Measurements from ENCODE around the gene CNN2. TPM values are rescaled to one million over a fixed set of nuclear protein-coding genes. Genes with fewer than 3 reads are reported as not detected.

The CNN2 gene
- total and polyA plus RNA-seq, 4 donors, result 10.1 to 38.4 (median 26.8) TPM

DNA sequence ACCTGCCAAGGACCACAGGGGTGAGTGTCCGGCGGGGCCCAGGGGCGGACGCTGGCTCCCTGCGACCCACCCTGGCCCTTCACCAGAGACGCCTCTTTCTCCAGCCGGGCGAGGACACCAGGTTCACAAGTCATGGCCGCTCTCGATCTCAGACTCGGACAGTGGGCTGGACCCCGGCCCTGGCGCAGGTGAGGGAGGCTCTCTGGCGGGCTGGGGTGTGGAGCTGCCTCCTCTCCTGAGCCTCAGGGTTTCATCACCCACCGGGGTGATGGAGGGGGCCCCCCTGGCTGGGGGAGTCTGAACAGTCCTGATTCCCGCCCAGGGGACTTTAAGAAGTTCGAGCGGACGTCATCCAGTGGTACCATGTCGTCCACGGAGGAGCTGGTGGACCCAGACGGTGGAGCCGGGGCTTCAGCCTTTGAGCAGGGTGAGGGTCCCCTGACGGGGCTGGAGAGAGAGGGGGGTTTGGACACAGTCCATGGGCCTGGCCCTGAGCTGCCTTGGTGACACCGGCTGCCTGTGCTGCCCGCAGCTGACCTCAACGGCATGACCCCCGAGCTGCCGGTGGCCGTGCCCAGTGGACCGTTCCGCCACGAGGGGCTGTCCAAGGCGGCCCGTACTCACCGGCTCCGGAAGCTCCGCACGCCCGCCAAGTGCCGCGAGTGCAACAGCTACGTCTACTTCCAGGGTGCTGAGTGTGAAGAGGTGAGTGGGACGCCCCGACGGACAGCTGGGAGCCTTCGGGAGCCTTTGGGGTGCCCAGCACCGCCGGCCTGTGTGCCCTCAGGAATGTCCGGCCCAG lies 54.2 kb downstream of the CNN2 start:
- no peak for TF ChIP-seq YY1 (IDR thresholded peaks at IDR 0.05)
- H3K9me3 ChIP-seq (ENCODE audit: control insufficient read depth in 4 of 4, low read length in 3 of 4), result no peaks in the 10 kb centered on the region
- H3K27ac ChIP-seq (ENCODE audit: low read depth in 1 of 2, low read length in 2 of 2), result no peak overlapping the region
- no peak overlapping the region for H3K4me3 ChIP-seq (ENCODE audit: low read depth in 1 of 3, low read length in 3 of 3)
- no peak overlapping the region for H3K9ac ChIP-seq (ENCODE audit: low read depth in 1 of 2, low read length in 2 of 2)
- no peak for DNase-seq (ENCODE audit: low spot score)
- peaks cover 0 to 3% (median 1%) of the 10 kb centered on the region in 4 donors for H3K36me3 ChIP-seq (ENCODE audit: control insufficient read depth in 4 of 4, insufficient read depth in 3 of 4, low read depth in 1 of 4, low read length in 3 of 4)
- H3K27me3 ChIP-seq (ENCODE audit: control insufficient read depth in 4 of 4, insufficient read depth in 4 of 4, low read length in 3 of 4), result no peaks in the 10 kb centered on the region
- peaks cover 10 to 32% (median 14%) of the 10 kb centered on the region in 4 donors for H3K4me1 ChIP-seq (ENCODE audit: control insufficient read depth in 4 of 4, insufficient read depth in 4 of 4, low read length in 3 of 4)
- WGBS, result 94% methylated on average over 50 of the region's 50 CpGs

GRCh38 chr19:1081301-1082164 lies 55.1 kb downstream of the CNN2 start:
- H3K36me3 ChIP-seq (ENCODE audit: control insufficient read depth in 4 of 4, insufficient read depth in 3 of 4, low read depth in 1 of 4, low read length in 3 of 4), result peaks cover 0 to 5% (median 3%) of the 10 kb centered on the region in 4 donors
- DNase-seq (ENCODE audit: low spot score), result no peak
- no peak overlapping the region for H3K27ac ChIP-seq (ENCODE audit: low read depth in 1 of 2, low read length in 2 of 2)
- no peak overlapping the region for H3K9ac ChIP-seq (ENCODE audit: low read depth in 1 of 2, low read length in 2 of 2)
- H3K27me3 ChIP-seq (ENCODE audit: control insufficient read depth in 4 of 4, insufficient read depth in 4 of 4, low read length in 3 of 4), result no peaks in the 10 kb centered on the region
- H3K4me3 ChIP-seq (ENCODE audit: low read depth in 1 of 3, low read length in 3 of 3), result no peak overlapping the region
- TF ChIP-seq FOXA2 (IDR thresholded peaks at IDR 0.05), result no peak
- TF ChIP-seq HNF4A (conservative IDR thresholded peaks at IDR 0.05), result peak; percentile 25 to 32
- no peaks in the 10 kb centered on the region for H3K9me3 ChIP-seq (ENCODE audit: control insufficient read depth in 4 of 4, low read length in 3 of 4)
- 42% methylated on average over 58 of the region's 58 CpGs for WGBS
- peaks cover 7 to 27% (median 12%) of the 10 kb centered on the region in 4 donors for H3K4me1 ChIP-seq (ENCODE audit: control insufficient read depth in 4 of 4, insufficient read depth in 4 of 4, low read length in 3 of 4)

DNA sequence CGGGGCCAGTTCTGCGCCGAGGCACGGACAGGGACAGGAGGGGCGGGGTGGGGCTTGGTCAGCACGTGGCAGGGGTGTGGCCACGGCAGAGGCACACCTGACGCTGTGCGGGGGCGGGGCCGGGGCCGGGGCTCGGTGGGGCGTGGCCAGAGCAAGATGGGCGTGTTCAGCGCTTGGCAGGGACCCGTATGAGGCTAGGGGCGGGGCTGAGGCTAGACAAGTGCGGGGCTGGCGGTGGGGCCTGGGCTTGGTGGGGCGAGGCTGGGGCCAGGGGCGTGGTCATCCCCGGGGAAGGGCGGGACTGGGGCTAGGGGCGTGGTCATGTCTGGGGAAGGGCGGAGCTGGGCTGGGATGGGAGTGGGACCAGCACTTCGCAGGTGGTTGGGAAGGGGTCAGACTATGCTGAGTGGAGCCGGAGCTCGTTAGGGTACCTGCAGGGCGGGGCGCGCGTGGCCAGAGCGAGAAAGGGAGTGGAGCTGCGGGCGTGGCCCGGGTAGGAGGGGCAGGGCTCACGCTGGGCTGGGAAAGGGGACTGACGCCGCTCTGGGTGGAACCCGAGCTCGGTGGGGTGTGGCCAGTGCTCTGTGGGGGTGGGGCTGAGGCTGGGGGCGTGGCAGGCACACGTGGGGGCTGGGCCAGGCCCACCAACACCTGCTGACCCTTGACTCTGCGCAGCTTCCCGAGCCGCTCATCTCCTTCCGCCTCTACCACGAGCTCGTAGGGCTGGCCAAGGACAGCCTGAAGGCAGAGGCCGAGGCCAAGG lies 55.9 kb downstream of the CNN2 start:
- Histone ChIP-seq H3K27me3 (ENCODE audit: control insufficient read depth in 4 of 4, insufficient read depth in 4 of 4, low read length in 3 of 4) (no peaks in the 10 kb centered on the region), H3K36me3 (ENCODE audit: control insufficient read depth in 4 of 4, insufficient read depth in 3 of 4, low read depth in 1 of 4, low read length in 3 of 4) (peaks cover 0 to 6% (median 3%) of the 10 kb centered on the region in 4 donors), H3K27ac (ENCODE audit: low read depth in 1 of 2, low read length in 2 of 2) (no peak overlapping the region), H3K9me3 (ENCODE audit: control insufficient read depth in 4 of 4, low read length in 3 of 4) (no peaks in the 10 kb centered on the region), H3K9ac (ENCODE audit: low read depth in 1 of 2, low read length in 2 of 2) (no peak overlapping the region), H3K4me1 (ENCODE audit: control insufficient read depth in 4 of 4, insufficient read depth in 4 of 4, low read length in 3 of 4) (peaks cover 3 to 24% (median 9%) of the 10 kb centered on the region in 4 donors), H3K4me3 (ENCODE audit: low read depth in 1 of 3, low read length in 3 of 3) (peak overlapping the region in 1 of 3 donors; percentile 7)
- 19% methylated on average over 51 of the region's 51 CpGs for WGBS
- DNase-seq (ENCODE audit: low spot score), result peak; percentile 80
- no peak for TF ChIP-seq YY1 (IDR thresholded peaks at IDR 0.05)
- peak; percentile 25 for TF ChIP-seq SP1 (IDR thresholded peaks at IDR 0.05)

DNA sequence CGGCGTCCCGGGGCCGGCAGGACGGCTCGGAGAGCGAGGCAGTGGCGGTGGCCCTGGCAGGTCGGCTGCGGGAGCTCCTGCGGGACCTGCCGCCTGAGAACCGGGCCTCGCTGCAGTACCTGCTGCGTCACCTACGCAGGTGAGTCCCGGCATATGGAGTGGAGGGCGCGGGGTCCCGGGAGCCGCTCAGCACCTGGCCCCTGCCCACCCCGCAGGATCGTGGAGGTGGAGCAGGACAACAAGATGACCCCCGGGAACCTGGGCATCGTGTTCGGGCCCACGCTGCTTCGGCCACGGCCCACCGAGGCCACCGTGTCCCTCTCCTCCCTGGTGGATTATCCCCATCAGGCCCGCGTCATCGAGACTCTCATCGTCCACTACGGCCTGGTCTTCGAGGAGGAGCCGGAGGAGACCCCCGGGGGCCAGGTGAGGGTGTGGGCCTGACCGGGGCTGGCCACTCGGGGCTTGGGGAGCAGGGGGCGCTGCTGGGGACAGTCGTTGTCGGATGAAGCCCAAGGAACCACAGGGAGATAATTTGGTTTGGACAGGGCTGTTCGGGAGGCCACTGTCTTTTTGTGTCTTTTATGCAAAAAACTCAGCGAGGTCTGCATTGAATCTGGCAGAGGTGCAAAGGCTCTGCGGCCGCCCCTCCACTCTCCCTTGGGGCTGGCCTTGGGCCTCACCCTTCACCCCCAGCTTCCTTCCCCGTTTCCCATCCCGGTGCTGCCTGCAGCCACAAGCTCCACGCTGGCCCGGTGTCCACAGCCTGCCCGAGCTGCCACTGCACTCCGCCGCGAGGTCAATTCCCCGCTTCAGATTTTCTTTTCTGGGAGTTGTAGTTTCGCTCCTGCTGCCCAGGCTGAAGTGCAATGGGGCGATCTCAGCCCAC lies 56.8 kb downstream of the CNN2 start:
- Histone ChIP-seq H3K4me3 (ENCODE audit: low read depth in 1 of 3, low read length in 3 of 3) (no peak overlapping the region), H3K9ac (ENCODE audit: low read depth in 1 of 2, low read length in 2 of 2) (no peak overlapping the region), H3K4me1 (ENCODE audit: control insufficient read depth in 4 of 4, insufficient read depth in 4 of 4, low read length in 3 of 4) (peaks cover 3 to 22% (median 7%) of the 10 kb centered on the region in 4 donors), H3K27ac (ENCODE audit: low read depth in 1 of 2, low read length in 2 of 2) (no peak overlapping the region), H3K9me3 (ENCODE audit: control insufficient read depth in 4 of 4, low read length in 3 of 4) (no peaks in the 10 kb centered on the region), H3K36me3 (ENCODE audit: control insufficient read depth in 4 of 4, insufficient read depth in 3 of 4, low read depth in 1 of 4, low read length in 3 of 4) (peaks cover 6 to 11% (median 7%) of the 10 kb centered on the region in 4 donors), H3K27me3 (ENCODE audit: control insufficient read depth in 4 of 4, insufficient read depth in 4 of 4, low read length in 3 of 4) (no peaks in the 10 kb centered on the region)
- no peak for DNase-seq (ENCODE audit: low spot score)
- whole genome bisulfite sequencing, result 72% methylated on average over 59 of the region's 59 CpGs
- TF ChIP-seq TAF1 (conservative IDR thresholded peaks at IDR 0.05) (no peak), HNF4G (IDR thresholded peaks at IDR 0.05) (no peak), FOXA2 (IDR thresholded peaks at IDR 0.05) (no peak), NR2F2 (IDR thresholded peaks at IDR 0.05) (no peak), SP1 (IDR thresholded peaks at IDR 0.05) (no peak), JUND (IDR thresholded peaks at IDR 0.05) (no peak), YY1 (IDR thresholded peaks at IDR 0.05) (no peak), RAD21 (IDR thresholded peaks at IDR 0.05) (no peak), EGR1 (IDR thresholded peaks at IDR 0.05; ENCODE audit: low read depth in 2 of 2) (no peak)
- TF ChIP-seq, protein P1, sequence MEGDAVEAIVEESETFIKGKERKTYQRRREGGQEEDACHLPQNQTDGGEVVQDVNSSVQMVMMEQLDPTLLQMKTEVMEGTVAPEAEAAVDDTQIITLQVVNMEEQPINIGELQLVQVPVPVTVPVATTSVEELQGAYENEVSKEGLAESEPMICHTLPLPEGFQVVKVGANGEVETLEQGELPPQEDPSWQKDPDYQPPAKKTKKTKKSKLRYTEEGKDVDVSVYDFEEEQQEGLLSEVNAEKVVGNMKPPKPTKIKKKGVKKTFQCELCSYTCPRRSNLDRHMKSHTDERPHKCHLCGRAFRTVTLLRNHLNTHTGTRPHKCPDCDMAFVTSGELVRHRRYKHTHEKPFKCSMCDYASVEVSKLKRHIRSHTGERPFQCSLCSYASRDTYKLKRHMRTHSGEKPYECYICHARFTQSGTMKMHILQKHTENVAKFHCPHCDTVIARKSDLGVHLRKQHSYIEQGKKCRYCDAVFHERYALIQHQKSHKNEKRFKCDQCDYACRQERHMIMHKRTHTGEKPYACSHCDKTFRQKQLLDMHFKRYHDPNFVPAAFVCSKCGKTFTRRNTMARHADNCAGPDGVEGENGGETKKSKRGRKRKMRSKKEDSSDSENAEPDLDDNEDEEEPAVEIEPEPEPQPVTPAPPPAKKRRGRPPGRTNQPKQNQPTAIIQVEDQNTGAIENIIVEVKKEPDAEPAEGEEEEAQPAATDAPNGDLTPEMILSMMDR (IDR thresholded peaks at IDR 0.05; ENCODE audit: low read depth, low read length, missing input control), result no peak

Data from liver (tissue), 9 donors.